Endothelial cell of umbilical vein (primary cell): ENCODE data around the gene ERICH6B. TPM values are rescaled to one million over a fixed set of nuclear protein-coding genes. Genes with fewer than 3 reads are reported as not detected.

Experiments
- BruUV-seq: library from RNA; stranded (reverse); fragments of 400-500 nt; replicated peaks from 2 replicates; lab custom pipeline; 2021; lab: Mats Ljungman, UMichigan
- CTCF ChIA-PET: fragments of 300-600, 350-600 bp; sonication (Branson Sonifier 250); formaldehyde crosslinking; loops from one replicate; lab custom pipeline; 2021; ENCODE audit warnings: antibody characterized with exemption, inconsistent platforms; lab: Charles Lee
- POLR2A ChIA-PET: fragments of 300-600, 350-600 bp; sonication (Branson Sonifier 250); formaldehyde crosslinking; loops from one replicate; lab custom pipeline; 2021; ENCODE audit warnings: antibody characterized with exemption, inconsistent platforms; lab: Charles Lee
- DNase-seq: peaks from one replicate; pipeline ENCODE4 v3.0.0-alpha.2; 2011; ENCODE audit warnings: low read depth, low spot score
- FAIRE-seq: peaks from 2 replicates; lab custom pipeline; 2011; peaks lifted over from hg19 to GRCh38; lab: Jason Lieb, UNC
- H2AFZ ChIP-seq: 2 replicates; pipeline ENCODE4 v1.6.0; 2012; ENCODE audit warnings: low read depth, low read length, control low read depth, inconsistent platforms
- H3K27ac ChIP-seq: 2 replicates; pipeline ENCODE4 v1.5.1; 2011; ENCODE audit warnings: low read depth, mild to moderate bottlenecking, control low read depth, low read length, moderate library complexity; ENCODE audit not compliant: insufficient read depth
- H3K27me3 ChIP-seq, 2 experiments: 2 replicates each; pipeline versions ENCODE4 v1.6.0 to v1.6.1; 2011; ENCODE audit warnings: low read length in 2 of 2, mixed read lengths in 1 of 2; ENCODE audit not compliant: control insufficient read depth in 2 of 2, insufficient read depth in 2 of 2
- H3K36me3 ChIP-seq, 2 experiments: 2 replicates in 1 of 2; 3 replicates in 1 of 2; pipeline ENCODE4 v1.5.1; 2011; ENCODE audit warnings: low read length in 2 of 2, mild to moderate bottlenecking in 1 of 2, moderate library complexity in 1 of 2; ENCODE audit not compliant: control insufficient read depth in 2 of 2, insufficient read depth in 2 of 2; ENCODE audit errors: extremely low read depth in 1 of 2
- H3K4me1 ChIP-seq: 3 replicates; pipeline ENCODE4 v1.5.1; 2011; ENCODE audit warnings: mild to moderate bottlenecking, low read length; ENCODE audit not compliant: control insufficient read depth, insufficient read depth; ENCODE audit errors: extremely low read depth
- H3K4me2 ChIP-seq: 2 replicates; pipeline ENCODE4 v1.6.1; 2011; ENCODE audit warnings: low read length, control low read depth, mixed read lengths; ENCODE audit not compliant: insufficient read depth
- H3K4me3 ChIP-seq, 3 experiments: fragments of 200-600 bp in 1 of 3; sonication (generic), shearing (Covaris generic) in 1 of 3; replicated peaks in 1 of 3; 2 replicates each; pipeline ENCODE4 v1.5.1; 2011 to 2016; ENCODE audit warnings: control low read depth in 3 of 3, low read length in 3 of 3, mild to moderate bottlenecking in 2 of 3, inconsistent platforms in 1 of 3, low read depth in 1 of 3, moderate library complexity in 1 of 3; ENCODE audit not compliant: insufficient read depth in 1 of 3
- H3K79me2 ChIP-seq: 2 replicates; pipeline ENCODE4 v1.6.0; 2012; ENCODE audit warnings: low read length, inconsistent platforms; ENCODE audit not compliant: control insufficient read depth, insufficient read depth
- H3K9ac ChIP-seq: replicated peaks from 2 replicates; pipeline ENCODE3; 2011; ENCODE audit warnings: low read length, control low read depth; ENCODE audit not compliant: insufficient read depth; ENCODE audit errors: extremely low read depth
- H3K9me1 ChIP-seq: replicated peaks from 3 replicates; pipeline ENCODE4 v1.6.0; 2011; ENCODE audit warnings: mild to moderate bottlenecking, low read length; ENCODE audit not compliant: control insufficient read depth, insufficient read depth; ENCODE audit errors: extremely low read depth
- H3K9me3 ChIP-seq: replicated peaks from 2 replicates; pipeline ENCODE4 v1.5.1; 2012; ENCODE audit warnings: low read length, inconsistent platforms; ENCODE audit not compliant: control insufficient read depth, insufficient read depth
- H4K20me1 ChIP-seq: replicated peaks from 2 replicates; pipeline ENCODE3; 2011; ENCODE audit warnings: mild to moderate bottlenecking, low read length; ENCODE audit not compliant: control insufficient read depth, insufficient read depth; ENCODE audit errors: extremely low read depth
- CTCF ChIP-seq, 2 donors: IDR thresholded peaks; 1 replicate in 1 of 2; 2 replicates in 1 of 2; pipeline ENCODE4 v1.5.1; 2011; ENCODE audit warnings: low read length in 2 of 2, mild to moderate bottlenecking in 2 of 2, moderate library complexity in 2 of 2, control low read depth in 1 of 2, inconsistent platforms in 1 of 2, low read depth in 1 of 2; ENCODE audit not compliant: insufficient read depth in 1 of 2; ENCODE audit errors: extremely low read depth in 1 of 2
- EZH2 ChIP-seq: IDR thresholded peaks from 2 replicates; pipeline ENCODE4 v1.6.1; 2012; ENCODE audit warnings: borderline replicate concordance, low read depth, mild to moderate bottlenecking, moderate library complexity, low read length, inconsistent platforms; ENCODE audit not compliant: severe bottlenecking
- FOS ChIP-seq: IDR thresholded peaks from 2 replicates; pipeline ENCODE4 v1.6.1; 2011; ENCODE audit warnings: mild to moderate bottlenecking, low read length, moderate library complexity, borderline replicate concordance; ENCODE audit not compliant: insufficient read depth
- GATA2 ChIP-seq: IDR thresholded peaks from 2 replicates; pipeline ENCODE4 v1.7.0; 2011; ENCODE audit warnings: low read depth, mild to moderate bottlenecking, moderate library complexity, mixed read lengths, low read length; ENCODE audit not compliant: insufficient read length, insufficient read depth
- JUN ChIP-seq: IDR thresholded peaks from 2 replicates; pipeline ENCODE4 v1.6.1; 2011; ENCODE audit warnings: borderline replicate concordance, low read depth; ENCODE audit not compliant: insufficient read length, insufficient read depth
- MYC ChIP-seq: IDR thresholded peaks from one replicate; pipeline ENCODE4 v1.6.1; 2011; ENCODE audit warnings: mild to moderate bottlenecking, low read depth, low read length
- POLR2A ChIP-seq: IDR thresholded peaks from 2 replicates; pipeline ENCODE4 v1.6.1; 2012; ENCODE audit warnings: low read depth, mild to moderate bottlenecking, control low read depth, low read length
- POLR2AphosphoS5 ChIP-seq: IDR thresholded peaks from 2 replicates; pipeline ENCODE4 v1.6.1; 2012; ENCODE audit warnings: low read depth, mild to moderate bottlenecking, control low read depth, low read length, moderate library complexity; ENCODE audit not compliant: insufficient read depth
- dilution Hi-C: fragments of 300-500 bp; cut with MboI; formaldehyde crosslinking; loops from one replicate; pipeline ENCODE4 v1.15.0; 2019; ENCODE audit warnings: low sequenced_read_pairs; ENCODE audit not compliant: extremely low pct_ligation_motif_present
- intact Hi-C: fragments of 100-400 bp; cut with micrococcal nuclease; formaldehyde crosslinking; loops from one replicate; pipeline ENCODE4 v1.10.0; 2022
- polyA plus RNA-seq, 4 experiments: library from polyadenylated mRNA; depleted of rRNA in 3 of 4; stranded (reverse) in 3 of 4; unstranded in 1 of 4; fragments of >200 nt; gene quantifications; 2 replicates each; pipeline versions ENCODE4 v1.2.1 to v1.2.3, GENCODE V29; 2011 to 2012; ENCODE audit warnings: missing spikeins in 1 of 4
- total RNA-seq: library from RNA; stranded (reverse); gene quantifications from 2 replicates; pipeline ENCODE4 v1.2.3, GENCODE V29; 2021
- TF ChIP-seq, protein P1 (sequence below): IDR thresholded peaks from 2 replicates; pipeline ENCODE4 v1.6.1; 2011; ENCODE audit not compliant: insufficient read depth, insufficient read length

Gene ERICH6B
- total and polyA plus RNA-seq, 2 donors (not counting 3 experiments of a cell fraction or from before 2014, with no cell fraction given), result not detected

GRCh38 chr13:45529758-45530157 lies 85.8 kb downstream of the ERICH6B start:
- peaks cover 16 to 20% of the 10 kb centered on the region in 2 experiments for H3K36me3 ChIP-seq
- H3K27me3 ChIP-seq, result no peaks in the 10 kb centered on the region
- H3K4me1 ChIP-seq, result no peaks in the 10 kb centered on the region
- no peak overlapping the region for H3K27ac ChIP-seq
- no peak for TF ChIP-seq EZH2
- TF ChIP-seq MYC, result no peak
- no peak for TF ChIP-seq CTCF (IDR thresholded peaks at IDR 0.05; ENCODE audit: extremely low read depth in 1 of 2, insufficient read depth in 1 of 2, low read depth in 1 of 2, low read length in 2 of 2)
- no peak for TF ChIP-seq JUN
- no peak for TF ChIP-seq GATA2
- no peak for TF ChIP-seq FOS
- TF ChIP-seq POLR2AphosphoS5, result no peak
- TF ChIP-seq POLR2A, result no peak
- TF ChIP-seq, protein P1, sequence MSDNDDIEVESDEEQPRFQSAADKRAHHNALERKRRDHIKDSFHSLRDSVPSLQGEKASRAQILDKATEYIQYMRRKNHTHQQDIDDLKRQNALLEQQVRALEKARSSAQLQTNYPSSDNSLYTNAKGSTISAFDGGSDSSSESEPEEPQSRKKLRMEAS, result no peak
- no peaks in the 10 kb centered on the region for H4K20me1 ChIP-seq
- no peaks in the 10 kb centered on the region for H3K79me2 ChIP-seq
- intact Hi-C loops (no loop called here), dilution Hi-C loops (no loop called here)
- no peak overlapping the region for H3K4me2 ChIP-seq
- no peak overlapping the region for H3K4me3 ChIP-seq
- DNase-seq (no peak), FAIRE-seq (no peak)
- CTCF ChIA-PET, result no interaction called here
- H3K9me1 ChIP-seq, result no peaks in the 10 kb centered on the region
- POLR2A ChIA-PET, result interaction anchor here (0.6 kb wide), 1 partner anchor 25 kb away, joined by 3 read pairs; no protein-coding TSS in a partner anchor
- no peak overlapping the region for H3K9ac ChIP-seq
- no peak overlapping the region for H2AFZ ChIP-seq
- BruUV-seq, result no TSS peak
- H3K9me3 ChIP-seq, result no peaks in the 10 kb centered on the region
